ENCODE results near the gene CABP2. TPM values are rescaled to one million over a fixed set of nuclear protein-coding genes. Genes with fewer than 3 reads are reported as not detected.

Gene CABP2
- polyA plus RNA-seq, 1 of the 3 experiments (the other 2 are of a cell fraction) = not detected

GRCh38 chr11:67541198-67541597, 18.0 kb upstream of the CABP2 start:
- no peak for DNase-seq
- no peaks in the 10 kb centered on the region for H4K20me1 ChIP-seq (ENCODE audit: insufficient read depth)
- no CpG with 5 or more reads among the region's 6 CpGs for WGBS (ENCODE audit: low lambda C conversion rate)
- H3K27ac ChIP-seq (ENCODE audit: low read depth in 2 of 2, low read length in 1 of 2) = no peak overlapping the region
- ChIA-PET CTCF (interaction anchor here (0.9 kb wide), 1 partner anchor 73 kb away, joined by 4 read pairs; no protein-coding TSS in a partner anchor), POLR2A (no interaction called here)
- H2AFZ ChIP-seq (ENCODE audit: low read depth) = no peak overlapping the region
- no peaks in the 10 kb centered on the region for H3K27me3 ChIP-seq (ENCODE audit: insufficient read depth)
- H3K9me2 ChIP-seq = no peaks in the 10 kb centered on the region
- no peaks in the 10 kb centered on the region for H3K36me3 ChIP-seq (replicated peaks in 1 of 2; ENCODE audit: control insufficient read depth in 1 of 2, insufficient read depth in 2 of 2, low read length in 1 of 2)
- H3K9me3 ChIP-seq = no peaks in the 10 kb centered on the region; the same call in 1 of the 2 replicates
- no peaks in the 10 kb centered on the region for H3K79me2 ChIP-seq (ENCODE audit: insufficient read depth)
- no peaks in the 10 kb centered on the region for H3K4me1 ChIP-seq (ENCODE audit: control insufficient read depth in 1 of 2, insufficient read depth in 2 of 2, low read depth in 1 of 2, low read length in 1 of 2)
- TF ChIP-seq EP300 (IDR thresholded peaks at IDR 0.05; ENCODE audit: borderline replicate concordance in 1 of 2, low read depth in 1 of 2, low read length in 1 of 2) = no peak
- TF ChIP-seq GABPA (IDR thresholded peaks at IDR 0.05; ENCODE audit: low read depth) = no peak
- TF ChIP-seq MAX (IDR thresholded peaks at IDR 0.05; ENCODE audit: low read depth) = no peak
- no peak for TF ChIP-seq USF2 (IDR thresholded peaks at IDR 0.05; ENCODE audit: borderline replicate concordance, low read depth, low read length)
- TF ChIP-seq FOSL2 (IDR thresholded peaks at IDR 0.05; ENCODE audit: borderline replicate concordance, low read depth) = no peak
- H3F3A ChIP-seq (replicated peaks; ENCODE audit: insufficient read depth) = no peaks in the 10 kb centered on the region
- H3K4me2 ChIP-seq = no peak overlapping the region
- H3K4me3 ChIP-seq (ENCODE audit: low read depth in 2 of 2, low read length in 1 of 2) = no peak overlapping the region
- no peak overlapping the region for H3K9ac ChIP-seq

DNA sequence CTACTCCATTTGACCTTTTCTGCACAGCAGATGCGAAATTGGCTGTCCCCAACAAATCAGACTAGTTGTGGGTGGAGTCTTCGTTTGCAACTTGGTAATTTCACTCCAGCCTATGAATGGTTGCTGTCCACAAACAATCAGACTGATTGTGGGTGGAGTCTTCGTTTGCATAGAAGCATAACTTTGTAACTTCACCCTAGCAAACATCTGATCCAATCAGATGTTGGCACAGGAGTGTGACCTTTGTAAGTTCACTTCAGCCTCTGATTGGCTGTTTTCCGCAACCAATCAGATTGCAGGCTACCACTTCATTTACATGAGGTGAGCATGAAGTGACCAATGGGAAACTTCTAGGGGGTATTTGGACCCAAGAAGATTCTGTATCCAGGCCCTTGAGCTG, 16.3 kb upstream of the CABP2 start:
- Histone ChIP-seq H4K20me1 (ENCODE audit: insufficient read depth) (no peaks in the 10 kb centered on the region), H3K27me3 (ENCODE audit: insufficient read depth) (no peaks in the 10 kb centered on the region), H3K4me1 (ENCODE audit: control insufficient read depth in 1 of 2, insufficient read depth in 2 of 2, low read depth in 1 of 2, low read length in 1 of 2) (no peaks in the 10 kb centered on the region), H3K9me3 (peaks cover 4% of the 10 kb centered on the region; the same call in 1 of the 2 replicates), H3K36me3 (replicated peaks in 1 of 2; ENCODE audit: control insufficient read depth in 1 of 2, insufficient read depth in 2 of 2, low read length in 1 of 2) (no peaks in the 10 kb centered on the region), H3K79me2 (ENCODE audit: insufficient read depth) (no peaks in the 10 kb centered on the region), H3K4me2 (no peak overlapping the region), H3F3A (replicated peaks; ENCODE audit: insufficient read depth) (no peaks in the 10 kb centered on the region), H3K9ac (no peak overlapping the region), H3K9me2 (no peaks in the 10 kb centered on the region), H3K4me3 (ENCODE audit: low read depth in 2 of 2, low read length in 1 of 2) (no peak overlapping the region), H3K27ac (ENCODE audit: low read depth in 2 of 2, low read length in 1 of 2) (no peak overlapping the region), H2AFZ (ENCODE audit: low read depth) (no peak overlapping the region)
- no peak for DNase-seq
- ChIA-PET CTCF (interaction anchor here (0.6 kb wide), 1 partner anchor 194 kb away, joined by 3 read pairs; no protein-coding TSS in a partner anchor), POLR2A (no interaction called here)
- TF ChIP-seq USF1 (IDR thresholded peaks at IDR 0.05; ENCODE audit: borderline replicate concordance, low read depth) (no peak), TAF1 (IDR thresholded peaks at IDR 0.05; ENCODE audit: borderline replicate concordance, low read depth, low read length) (no peak), PBX3 (IDR thresholded peaks at IDR 0.05) (no peak), MAX (IDR thresholded peaks at IDR 0.05; ENCODE audit: low read depth) (no peak), SIN3A (IDR thresholded peaks at IDR 0.05; ENCODE audit: borderline replicate concordance, low read depth, low read length) (no peak), RXRA (IDR thresholded peaks at IDR 0.05; ENCODE audit: borderline replicate concordance, low read depth) (no peak), MXI1 (IDR thresholded peaks at IDR 0.05; ENCODE audit: low read depth, low read length) (no peak), TCF12 (IDR thresholded peaks at IDR 0.05) (no peak), NRF1 (IDR thresholded peaks at IDR 0.05; ENCODE audit: low read depth, low read length) (no peak), YY1 (IDR thresholded peaks at IDR 0.05; ENCODE audit: low read depth) (no peak), MEF2A (IDR thresholded peaks at IDR 0.05; ENCODE audit: borderline replicate concordance, low read depth) (no peak), FOSL2 (IDR thresholded peaks at IDR 0.05; ENCODE audit: borderline replicate concordance, low read depth) (no peak), JUND (IDR thresholded peaks at IDR 0.05) (no peak), USF2 (IDR thresholded peaks at IDR 0.05; ENCODE audit: borderline replicate concordance, low read depth, low read length) (no peak), RFX5 (IDR thresholded peaks at IDR 0.05; ENCODE audit: low read length) (no peak), TEAD4 (IDR thresholded peaks at IDR 0.05; ENCODE audit: borderline replicate concordance, insufficient read depth) (no peak), POLR2AphosphoS5 (IDR thresholded peaks at IDR 0.05; ENCODE audit: low read depth, low read length) (no peak), GABPA (IDR thresholded peaks at IDR 0.05; ENCODE audit: low read depth) (no peak)
- 49% methylated on average over 4 of the region's 4 CpGs for WGBS (ENCODE audit: low lambda C conversion rate)
